WTC11 (cell line): ENCODE data around the gene ZNF256. TPM values are rescaled to one million over a fixed set of nuclear protein-coding genes. Genes with fewer than 3 reads are reported as not detected.

ENCODE experiments used
- CBFB ChIP-seq: sonication (generic); formaldehyde crosslinking; IDR thresholded peaks from 2 replicates; pipeline ENCODE4 v1.8.1; 2022; ENCODE audit warnings: mild to moderate bottlenecking, low read depth, missing genetic modification reagents
- CREM ChIP-seq: sonication (generic); formaldehyde crosslinking; IDR thresholded peaks from 2 replicates; pipeline ENCODE4 v1.8.1; 2022; ENCODE audit warnings: mild to moderate bottlenecking, missing genetic modification reagents, moderate library complexity
- E2F1 ChIP-seq: sonication (generic); formaldehyde crosslinking; IDR thresholded peaks from 2 replicates; pipeline ENCODE4 v1.8.0; 2022; ENCODE audit warnings: mild to moderate bottlenecking, missing genetic modification reagents
- GTF2I ChIP-seq: fragments of 250-450 bp; sonication (Bioruptor Pico); conservative IDR thresholded peaks from 2 replicates; pipeline ENCODE4 v1.4.0; 2021; ENCODE audit warnings: mild to moderate bottlenecking
- MLX ChIP-seq: sonication (generic); formaldehyde crosslinking; IDR thresholded peaks from 2 replicates; pipeline ENCODE4 v1.8.1; 2023; ENCODE audit warnings: mild to moderate bottlenecking, missing genetic modification reagents, moderate library complexity
- MXD4 ChIP-seq: fragments of 250-450 bp; sonication (Bioruptor Pico); IDR thresholded peaks from 2 replicates; pipeline ENCODE4 v1.8.0; 2021; ENCODE audit warnings: mild to moderate bottlenecking, moderate library complexity, borderline replicate concordance
- NFATC4 ChIP-seq: fragments of 250-450 bp; sonication (Bioruptor Pico); IDR thresholded peaks from 2 replicates; pipeline ENCODE4 v1.9.0; 2021; ENCODE audit warnings: mild to moderate bottlenecking
- NR2C2 ChIP-seq: sonication (generic); formaldehyde crosslinking; IDR thresholded peaks from 2 replicates; pipeline ENCODE4 v1.8.0; 2022; ENCODE audit warnings: mild to moderate bottlenecking, missing genetic modification reagents
- OVOL2 ChIP-seq: fragments of 250-450 bp; sonication (Bioruptor Pico); IDR thresholded peaks from 2 replicates; pipeline ENCODE4 v1.9.0; 2021; ENCODE audit warnings: mild to moderate bottlenecking, borderline replicate concordance
- SP1 ChIP-seq: sonication (generic); formaldehyde crosslinking; conservative IDR thresholded peaks from 2 replicates; pipeline ENCODE4 v1.8.1; 2022; ENCODE audit warnings: missing genetic modification reagents
- STAT6 ChIP-seq: sonication (generic); formaldehyde crosslinking; conservative IDR thresholded peaks from 2 replicates; pipeline ENCODE4 v1.8.1; 2023; ENCODE audit warnings: mild to moderate bottlenecking, low read depth, missing genetic modification reagents, moderate library complexity
- TEAD4 ChIP-seq: sonication (generic); formaldehyde crosslinking; IDR thresholded peaks from 2 replicates; pipeline ENCODE4 v1.8.0; 2022; ENCODE audit warnings: mild to moderate bottlenecking, missing genetic modification reagents
- ZBTB21 ChIP-seq: sonication (generic); formaldehyde crosslinking; IDR thresholded peaks from 2 replicates; pipeline ENCODE4 v1.8.1; 2023; ENCODE audit warnings: mild to moderate bottlenecking, missing genetic modification reagents, borderline replicate concordance
- ZBTB43 ChIP-seq: sonication (generic); formaldehyde crosslinking; IDR thresholded peaks from 2 replicates; pipeline ENCODE4 v1.8.1; 2023; ENCODE audit warnings: mild to moderate bottlenecking, missing genetic modification reagents
- ZNF317 ChIP-seq: sonication (generic); formaldehyde crosslinking; IDR thresholded peaks from 2 replicates; pipeline ENCODE4 v1.8.1; 2023; ENCODE audit warnings: low read depth, mild to moderate bottlenecking, moderate library complexity, missing genetic modification reagents, borderline replicate concordance
- ZNF532 ChIP-seq: fragments of 250-450 bp; sonication (Bioruptor Pico); IDR thresholded peaks from 2 replicates; pipeline ENCODE4 v1.9.0; 2021; ENCODE audit warnings: mild to moderate bottlenecking, borderline replicate concordance
- ZSCAN18 ChIP-seq: fragments of 250-450 bp; sonication (Bioruptor Pico); IDR thresholded peaks from 2 replicates; pipeline ENCODE4 v2.1.2; 2022; ENCODE audit warnings: mild to moderate bottlenecking, moderate library complexity
- total RNA-seq: library from RNA; stranded (reverse); gene quantifications from 3 replicates; pipeline ENCODE4 v1.2.3, GENCODE V29; 2021

Gene ZNF256
- total RNA-seq, 1 experiment from 2014 or later: 17.9 TPM

GRCh38 chr19:57927587-57927986 is 19.9 kb downstream of the ZNF256 start (continued):
- TF ChIP-seq ZNF532 (no peak), SP1 (no peak), ZBTB21 (CRISPR knock-in tag) (no peak), MLX (CRISPR knock-in tag) (no peak), CREM (CRISPR knock-in tag) (no peak), ZBTB43 (CRISPR knock-in tag) (no peak), CBFB (CRISPR knock-in tag) (no peak), GTF2I (CRISPR knock-in tag) (no peak), NFATC4 (no peak), TEAD4 (CRISPR knock-in tag) (no peak), MXD4 (CRISPR knock-in tag) (no peak), ZNF317 (CRISPR knock-in tag) (no peak), OVOL2 (no peak), STAT6 (CRISPR knock-in tag) (no peak), ZSCAN18 (no peak), NR2C2 (CRISPR knock-in tag) (no peak), E2F1 (CRISPR knock-in tag) (no peak)
